LoVo (cell line): ENCODE results near the gene PTPRD.

Experiments
- DNase-seq: peaks from one replicate; pipeline ENCODE4 v3.0.0-alpha.2; 2016; ENCODE audit warnings: low spot score

Gene PTPRD

DNA sequence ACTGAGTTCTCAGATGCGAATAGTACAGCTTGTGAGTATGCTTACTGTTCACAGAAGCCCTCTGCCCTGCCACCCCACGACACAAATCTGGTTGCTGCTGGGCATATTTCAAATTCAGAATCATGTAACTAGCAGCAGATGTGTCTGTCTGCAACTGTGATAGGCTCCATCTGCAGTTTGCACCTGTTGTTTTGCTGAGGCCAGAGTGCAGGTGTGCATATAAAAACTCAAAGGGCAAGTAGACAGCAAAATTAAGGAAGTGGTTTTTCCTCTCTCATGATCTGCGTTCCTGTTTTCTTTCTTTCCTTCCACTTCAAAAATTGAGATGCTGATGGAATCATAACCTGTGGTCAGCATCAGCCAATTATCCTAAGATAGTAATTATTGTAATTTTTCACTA, 1000.5 kb downstream of the PTPRD start:
- DNase-seq: no peak

GRCh38 chr9:9605681-9606080, 1007.1 kb downstream of the PTPRD start:
- DNase-seq: no peak

DNA sequence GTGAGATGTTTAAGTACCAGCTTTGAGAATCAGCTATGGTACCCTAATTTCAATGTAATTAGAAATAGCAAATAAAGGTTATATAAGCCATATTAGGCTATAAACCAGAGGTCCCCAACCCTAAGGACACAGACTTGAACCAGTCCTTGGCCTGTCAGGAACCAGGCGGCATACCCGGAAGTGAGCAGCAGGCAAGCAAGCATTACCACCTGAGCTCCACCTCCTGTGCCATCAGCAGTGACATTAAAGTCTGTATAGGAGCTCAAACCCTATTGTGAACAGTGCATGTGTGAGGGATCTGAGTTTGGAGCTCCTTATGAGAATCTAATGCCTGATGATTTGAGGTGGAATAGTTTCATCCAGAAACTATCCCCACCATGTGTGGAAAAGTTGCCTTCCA, 1009.5 kb downstream of the PTPRD start:
- DNase-seq: no peak

DNA sequence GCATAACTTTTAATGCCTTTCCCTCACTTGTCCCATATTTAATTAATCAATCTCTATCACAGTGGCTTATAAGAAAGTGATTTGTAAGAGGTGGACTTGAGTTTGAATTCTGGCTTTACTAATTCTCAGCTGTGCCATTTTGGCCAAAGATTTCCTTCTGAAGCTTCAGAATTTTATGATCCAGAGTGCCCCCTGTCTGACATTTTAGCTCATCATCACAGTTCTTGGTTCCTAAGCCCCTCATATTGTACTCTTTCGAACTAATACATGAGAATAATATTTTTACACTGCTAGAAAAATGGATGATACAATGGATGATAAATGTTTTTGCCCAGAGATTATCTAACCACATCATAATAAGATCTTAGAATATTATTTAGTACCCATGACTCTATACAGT, 1014.1 kb downstream of the PTPRD start:
- DNase-seq: no peak

DNA sequence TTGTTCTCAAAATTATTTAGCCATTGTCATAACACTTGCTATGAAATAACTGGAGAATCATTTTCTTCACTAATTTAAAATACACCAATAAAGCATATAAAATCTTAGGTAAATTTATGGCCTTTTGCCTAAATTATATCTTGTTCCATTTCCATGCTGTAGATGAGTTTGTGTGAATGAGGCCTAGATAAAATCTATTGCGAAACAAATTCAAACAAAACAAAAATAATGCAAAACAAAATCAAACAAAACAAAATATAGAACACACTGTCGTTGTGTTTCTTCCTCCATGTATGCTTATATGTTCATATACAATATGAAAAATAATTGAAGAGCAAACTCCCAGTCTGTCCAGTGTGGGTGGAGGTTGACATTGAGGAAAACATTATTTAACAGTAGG, 1020.7 kb downstream of the PTPRD start:
- no peak for DNase-seq

DNA sequence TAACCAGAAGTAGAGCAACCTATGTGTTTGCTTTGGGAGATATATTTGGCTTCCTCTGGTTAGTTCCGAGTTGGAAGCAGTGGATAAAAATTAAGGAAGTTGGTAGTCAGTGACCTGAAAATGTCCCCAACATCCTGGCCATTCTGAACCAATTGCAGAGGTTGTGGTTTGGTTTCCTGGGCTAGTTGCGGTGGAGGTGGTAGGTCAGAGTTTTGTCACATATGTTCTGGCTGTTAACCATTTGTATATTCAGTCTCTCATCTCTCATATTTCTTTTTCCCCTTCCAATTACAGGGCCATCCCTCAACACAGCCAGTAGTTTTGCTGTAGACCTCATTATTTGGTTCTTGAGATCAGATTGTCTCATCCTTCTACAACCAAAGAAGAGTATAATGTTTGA, 1026.9 kb downstream of the PTPRD start:
- DNase-seq: no peak

- DNase-seq: no peak
These were observed 1038.7 kb downstream of the PTPRD start for GRCh38 chr9:9574080-9574479.

GRCh38 chr9:9565700-9566099, 1047.1 kb downstream of the PTPRD start:
- no peak for DNase-seq

DNA sequence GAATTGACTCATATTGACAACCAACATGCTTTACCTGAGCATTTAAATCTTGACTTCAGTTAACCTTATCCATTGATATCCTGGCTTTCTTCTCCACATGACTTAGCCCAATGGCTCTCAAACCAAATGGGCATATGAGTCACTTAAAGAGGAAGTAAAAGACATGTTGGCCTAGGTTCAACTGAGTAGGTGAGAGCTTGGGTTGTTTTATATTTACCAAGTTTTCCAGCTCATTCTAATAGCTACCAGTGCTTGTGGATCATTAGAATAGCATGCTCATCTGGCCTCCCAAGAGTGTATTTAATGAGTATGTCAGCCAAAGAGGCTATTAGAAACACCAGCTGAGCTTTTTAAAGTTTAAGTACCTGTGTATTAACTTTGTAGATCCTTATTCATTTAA, 1049.0 kb downstream of the PTPRD start:
- DNase-seq: no peak

DNA sequence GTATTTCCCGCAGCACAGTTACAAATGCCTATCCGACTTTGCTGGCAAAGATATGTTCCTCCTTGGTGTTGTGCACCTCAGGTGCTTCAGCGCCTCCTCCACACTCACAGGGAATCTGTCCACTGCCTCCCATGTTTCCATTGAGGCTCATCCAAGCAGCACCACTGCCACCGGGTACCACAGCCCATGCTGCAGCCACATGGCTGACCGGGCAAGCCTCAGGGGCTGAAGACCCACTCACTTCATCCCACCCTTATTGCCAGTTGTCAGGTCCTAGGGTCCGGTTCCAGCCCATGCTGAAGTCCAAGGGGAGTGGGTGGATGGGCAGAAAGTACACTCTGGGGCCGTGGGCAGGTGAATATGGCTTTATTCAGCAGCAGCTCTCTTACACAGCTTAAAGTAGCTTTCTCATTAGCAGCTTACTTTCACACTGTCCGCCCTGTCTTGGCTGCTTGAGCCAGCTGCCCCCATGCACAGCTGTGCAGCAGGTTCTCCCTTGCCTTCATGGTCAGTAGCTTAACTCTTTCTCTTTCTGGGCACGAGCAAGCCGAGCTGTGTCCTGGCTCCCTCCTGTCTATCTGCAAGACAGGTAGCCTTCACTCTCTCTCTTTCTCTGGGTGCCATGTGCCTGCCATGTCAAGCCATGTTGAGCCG, 1052.3 kb downstream of the PTPRD start:
- no peak for DNase-seq

- DNase-seq: no peak
These were observed 1053.9 kb downstream of the PTPRD start for GRCh38 chr9:9558907-9559306.

DNA sequence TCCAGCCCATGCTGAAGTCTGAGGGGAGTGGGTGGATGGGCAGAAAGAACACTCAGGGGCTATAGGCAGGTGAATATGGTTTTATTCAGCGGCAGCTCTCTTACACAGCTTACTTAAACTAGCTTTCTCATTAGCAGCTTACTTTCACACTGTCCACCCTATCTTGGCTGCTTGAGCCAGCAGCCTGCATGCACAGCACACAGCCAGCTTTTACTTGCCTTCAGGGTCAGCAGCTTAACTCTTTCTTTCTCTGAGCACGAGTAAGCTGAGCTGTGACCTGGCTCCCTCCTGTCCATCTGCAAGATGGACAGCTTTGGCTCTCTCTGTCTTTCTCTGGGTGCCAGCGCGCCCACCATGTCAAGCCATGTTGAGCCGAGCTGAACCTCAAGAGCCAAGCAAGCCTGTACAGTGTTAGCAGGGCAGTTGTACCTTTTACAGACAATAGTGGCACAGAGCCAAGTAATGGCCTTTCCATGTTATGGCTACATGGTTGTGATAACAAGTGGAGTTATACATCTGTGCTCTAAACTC, 1054.9 kb downstream of the PTPRD start:
- DNase-seq: no peak

GRCh38 chr9:9556865-9557803, 1055.7 kb downstream of the PTPRD start:
- no peak for DNase-seq

- no peak for DNase-seq
These were observed 1060.1 kb downstream of the PTPRD start for GRCh38 chr9:9552665-9553064.

DNA sequence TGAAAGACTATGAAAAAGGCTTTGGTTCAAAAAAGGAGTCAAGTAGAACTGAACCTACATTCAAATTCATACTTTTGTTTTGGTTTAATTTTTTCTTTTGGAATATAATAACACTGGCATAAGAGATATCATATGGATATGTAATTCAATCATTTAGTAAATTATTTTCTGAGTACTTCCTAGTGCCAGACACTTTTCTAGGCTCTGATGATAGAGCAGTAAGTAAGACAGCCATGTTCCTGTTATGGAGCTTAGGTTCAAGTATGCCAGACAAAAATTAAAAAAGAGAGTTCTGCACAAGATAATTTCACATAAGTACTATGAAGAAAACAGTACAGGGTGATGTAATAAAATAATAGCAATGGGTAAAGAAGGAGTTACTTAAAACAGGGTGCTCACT, 1074.0 kb downstream of the PTPRD start:
- no peak for DNase-seq

DNA sequence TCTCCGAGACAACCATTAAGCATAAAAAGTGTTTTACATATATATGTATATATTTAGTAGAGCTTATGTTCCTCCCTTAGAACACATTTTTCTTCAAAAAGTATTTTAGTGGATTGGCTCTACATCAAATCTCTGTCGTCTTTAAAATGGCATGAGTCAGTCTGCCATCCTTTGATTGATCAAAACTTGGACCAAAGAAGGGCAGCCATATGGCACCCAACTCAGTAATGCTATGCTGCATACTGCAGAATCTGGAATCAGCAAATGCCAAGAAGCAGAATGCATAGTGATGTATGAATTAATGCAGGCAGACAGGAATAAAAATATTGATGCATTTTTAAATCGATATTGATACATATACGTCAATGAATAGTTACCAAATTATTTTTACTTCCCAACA, 1074.4 kb downstream of the PTPRD start:
- DNase-seq: no peak

DNA sequence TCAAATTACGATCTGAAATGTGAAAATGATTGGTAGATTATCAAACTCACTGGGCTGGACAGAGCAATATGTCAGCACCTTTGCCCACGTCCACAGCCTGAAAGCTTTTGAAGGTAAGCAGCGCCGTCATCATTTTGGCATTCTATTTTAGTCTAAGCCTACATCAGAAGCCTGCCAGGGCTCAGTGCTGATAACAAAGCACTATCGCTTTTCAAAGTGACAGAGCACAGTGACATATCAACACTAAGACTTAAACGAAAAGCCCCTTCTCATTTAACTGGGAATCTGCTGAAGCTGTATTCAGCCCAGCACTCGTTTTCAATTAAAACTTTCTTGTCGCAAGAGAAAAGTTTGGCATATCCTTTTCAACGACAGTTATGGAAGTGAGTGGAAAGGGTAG, 1076.3 kb downstream of the PTPRD start:
- DNase-seq: no peak

- DNase-seq: no peak
These were observed 1089.2 kb downstream of the PTPRD start for GRCh38 chr9:9523476-9524139.

GRCh38 chr9:9522406-9522805, 1090.4 kb downstream of the PTPRD start:
- no peak for DNase-seq

GRCh38 chr9:9521033-9521779, 1091.6 kb downstream of the PTPRD start:
- DNase-seq: no peak

- no peak for DNase-seq
These were observed 1107.9 kb downstream of the PTPRD start for GRCh38 chr9:9504869-9505268.

DNA sequence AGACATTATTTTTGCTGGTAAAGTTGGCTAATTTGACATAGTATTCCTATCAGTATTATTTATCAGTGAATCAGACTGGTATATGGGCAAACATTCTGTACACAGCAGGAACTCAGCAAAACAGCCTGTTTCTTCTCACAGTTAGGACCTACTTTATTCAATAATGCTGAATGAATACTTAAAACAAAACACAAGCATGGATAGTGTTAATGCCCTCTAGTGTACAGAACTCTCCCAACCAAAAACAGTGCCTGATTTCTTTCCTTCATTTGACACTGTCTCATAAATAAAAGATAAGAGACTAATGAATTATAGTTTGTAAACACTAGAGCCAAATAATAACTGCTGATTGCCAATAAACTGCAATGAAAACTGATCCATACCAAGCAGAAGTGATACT, 1113.3 kb downstream of the PTPRD start:
- DNase-seq: no peak
